Neutrophil (primary cell): ENCODE data around the gene CDK19.

Source experiments
- H3K27ac ChIP-seq: fragments of 200-600 bp; sonication (generic); 2 replicates; pipeline ENCODE4 v1.5.1; 2016; ENCODE audit warnings: mild to moderate bottlenecking, moderate library complexity
- H3K27me3 ChIP-seq: fragments of 200-600 bp; sonication (generic); 2 replicates; pipeline ENCODE4 v1.6.0; 2016; ENCODE audit warnings: mild to moderate bottlenecking
- H3K36me3 ChIP-seq: fragments of 200-600 bp; sonication (generic); 2 replicates; pipeline ENCODE4 v1.5.1; 2017
- H3K4me1 ChIP-seq, 2 experiments: fragments of 200-600 bp in 1 of 2; sonication (generic) in 1 of 2; 1 replicate in 1 of 2; 2 replicates in 1 of 2; pipeline versions ENCODE4 v1.5.1 to v1.6.1; 2013 to 2016; ENCODE audit warnings: low read depth in 1 of 2, low read length in 1 of 2, mild to moderate bottlenecking in 1 of 2, moderate library complexity in 1 of 2; ENCODE audit not compliant: control insufficient read depth in 1 of 2, insufficient read depth in 1 of 2
- H3K4me3 ChIP-seq, 2 experiments: fragments of 200-600 bp in 1 of 2; sonication (generic) in 1 of 2; 1 replicate in 1 of 2; 2 replicates in 1 of 2; pipeline ENCODE4 v1.5.1; 2013 to 2016; ENCODE audit warnings: low read depth in 1 of 2, low read length in 1 of 2, mild to moderate bottlenecking in 1 of 2, moderate library complexity in 1 of 2
- H3K9me3 ChIP-seq: fragments of 200-600 bp; sonication (generic); 2 replicates; pipeline ENCODE4 v1.5.1; 2016
- TF ChIP-seq, protein P1 (sequence below): fragments of 200-600 bp; sonication (generic); IDR thresholded peaks from 2 replicates; pipeline ENCODE4 v1.5.1; 2016; ENCODE audit warnings: antibody characterized with exemption

The CDK19 gene

DNA sequence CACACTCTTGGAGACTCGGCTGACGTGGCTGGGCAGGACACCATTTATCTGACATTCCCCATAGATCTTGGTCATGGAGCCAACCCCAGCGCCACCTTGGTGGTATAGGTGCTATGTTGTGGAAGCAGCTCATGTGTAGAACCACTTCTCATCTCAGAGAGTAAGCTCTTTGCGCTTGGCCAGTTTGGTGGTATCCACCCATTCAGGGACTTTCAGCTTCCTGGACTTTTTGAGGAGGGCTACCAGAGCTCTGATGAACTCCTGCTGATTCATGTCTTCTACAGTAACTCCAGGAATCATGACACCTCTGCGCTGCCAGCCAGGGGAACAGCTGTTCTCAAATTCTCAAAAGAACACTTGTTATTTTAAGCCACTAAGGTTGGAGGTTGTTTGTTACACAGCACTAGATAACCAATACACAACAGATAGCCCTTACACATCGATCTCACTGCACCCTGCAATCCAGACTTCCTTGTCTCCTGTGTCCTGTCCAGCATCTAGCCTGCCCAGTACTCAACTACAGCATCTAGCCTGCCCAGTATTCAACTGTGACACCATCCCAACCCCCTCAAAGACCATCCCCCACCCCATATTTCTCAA lies 252.9 kb downstream of the CDK19 start:
- Histone ChIP-seq H3K27ac (no peak overlapping the region), H3K4me1 (peaks cover 5 to 9% of the 10 kb centered on the region in 2 experiments), H3K36me3 (no peaks in the 10 kb centered on the region), H3K27me3 (no peaks in the 10 kb centered on the region), H3K4me3 (no peak overlapping the region), H3K9me3 (no peaks in the 10 kb centered on the region)
- TF ChIP-seq, protein P1, sequence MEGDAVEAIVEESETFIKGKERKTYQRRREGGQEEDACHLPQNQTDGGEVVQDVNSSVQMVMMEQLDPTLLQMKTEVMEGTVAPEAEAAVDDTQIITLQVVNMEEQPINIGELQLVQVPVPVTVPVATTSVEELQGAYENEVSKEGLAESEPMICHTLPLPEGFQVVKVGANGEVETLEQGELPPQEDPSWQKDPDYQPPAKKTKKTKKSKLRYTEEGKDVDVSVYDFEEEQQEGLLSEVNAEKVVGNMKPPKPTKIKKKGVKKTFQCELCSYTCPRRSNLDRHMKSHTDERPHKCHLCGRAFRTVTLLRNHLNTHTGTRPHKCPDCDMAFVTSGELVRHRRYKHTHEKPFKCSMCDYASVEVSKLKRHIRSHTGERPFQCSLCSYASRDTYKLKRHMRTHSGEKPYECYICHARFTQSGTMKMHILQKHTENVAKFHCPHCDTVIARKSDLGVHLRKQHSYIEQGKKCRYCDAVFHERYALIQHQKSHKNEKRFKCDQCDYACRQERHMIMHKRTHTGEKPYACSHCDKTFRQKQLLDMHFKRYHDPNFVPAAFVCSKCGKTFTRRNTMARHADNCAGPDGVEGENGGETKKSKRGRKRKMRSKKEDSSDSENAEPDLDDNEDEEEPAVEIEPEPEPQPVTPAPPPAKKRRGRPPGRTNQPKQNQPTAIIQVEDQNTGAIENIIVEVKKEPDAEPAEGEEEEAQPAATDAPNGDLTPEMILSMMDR: no peak

DNA sequence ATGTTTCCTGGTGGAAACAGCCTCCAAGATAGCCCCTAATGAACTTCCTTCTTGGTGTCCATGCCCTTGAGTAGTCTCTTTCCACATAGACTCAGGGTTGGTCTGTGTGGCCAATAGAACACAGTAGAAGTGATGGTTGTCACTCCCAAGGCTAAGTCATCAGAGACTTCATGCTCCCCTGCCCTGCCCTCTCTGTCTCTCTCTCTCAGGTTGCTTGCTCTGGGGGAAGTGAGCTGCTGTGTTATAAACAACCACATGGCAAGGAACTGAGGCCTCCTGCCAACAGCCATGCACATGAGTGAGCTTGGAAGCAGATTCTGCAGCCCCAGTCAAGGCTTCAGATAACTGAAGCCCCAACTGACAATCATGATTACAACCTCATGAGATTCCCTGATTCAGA lies 253.6 kb downstream of the CDK19 start:
- H3K4me1 ChIP-seq: peaks cover 5 to 9% of the 10 kb centered on the region in 2 experiments
- H3K27me3 ChIP-seq: no peaks in the 10 kb centered on the region
- H3K36me3 ChIP-seq: no peaks in the 10 kb centered on the region
- TF ChIP-seq, protein P1: no peak
- no peak overlapping the region for H3K27ac ChIP-seq
- no peak overlapping the region for H3K4me3 ChIP-seq
- no peaks in the 10 kb centered on the region for H3K9me3 ChIP-seq

DNA sequence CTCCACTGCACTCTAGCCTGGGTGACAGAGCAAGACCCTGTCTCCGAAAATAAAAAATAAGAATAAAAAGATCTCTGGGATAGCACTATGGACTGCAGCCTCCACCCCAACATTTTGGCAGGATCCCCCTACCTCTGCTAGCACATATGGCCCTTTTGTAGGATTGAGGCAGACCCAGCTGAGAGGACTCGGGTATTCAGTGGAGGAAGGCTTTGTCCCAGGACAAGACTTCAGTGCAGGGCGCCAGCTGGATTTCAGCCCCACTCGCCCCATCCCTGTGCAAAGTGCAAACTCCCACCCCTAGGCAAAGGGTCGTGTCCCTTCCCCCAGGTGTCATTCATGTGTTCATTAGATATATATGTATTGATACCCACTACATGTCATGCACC lies 254.3 kb downstream of the CDK19 start:
- Histone ChIP-seq H3K36me3 (no peaks in the 10 kb centered on the region), H3K9me3 (no peaks in the 10 kb centered on the region), H3K27ac (no peak overlapping the region), H3K4me3 (no peak overlapping the region), H3K27me3 (no peaks in the 10 kb centered on the region), H3K4me1 (peaks cover 5 to 9% of the 10 kb centered on the region in 2 experiments)
- TF ChIP-seq, protein P1: no peak

DNA sequence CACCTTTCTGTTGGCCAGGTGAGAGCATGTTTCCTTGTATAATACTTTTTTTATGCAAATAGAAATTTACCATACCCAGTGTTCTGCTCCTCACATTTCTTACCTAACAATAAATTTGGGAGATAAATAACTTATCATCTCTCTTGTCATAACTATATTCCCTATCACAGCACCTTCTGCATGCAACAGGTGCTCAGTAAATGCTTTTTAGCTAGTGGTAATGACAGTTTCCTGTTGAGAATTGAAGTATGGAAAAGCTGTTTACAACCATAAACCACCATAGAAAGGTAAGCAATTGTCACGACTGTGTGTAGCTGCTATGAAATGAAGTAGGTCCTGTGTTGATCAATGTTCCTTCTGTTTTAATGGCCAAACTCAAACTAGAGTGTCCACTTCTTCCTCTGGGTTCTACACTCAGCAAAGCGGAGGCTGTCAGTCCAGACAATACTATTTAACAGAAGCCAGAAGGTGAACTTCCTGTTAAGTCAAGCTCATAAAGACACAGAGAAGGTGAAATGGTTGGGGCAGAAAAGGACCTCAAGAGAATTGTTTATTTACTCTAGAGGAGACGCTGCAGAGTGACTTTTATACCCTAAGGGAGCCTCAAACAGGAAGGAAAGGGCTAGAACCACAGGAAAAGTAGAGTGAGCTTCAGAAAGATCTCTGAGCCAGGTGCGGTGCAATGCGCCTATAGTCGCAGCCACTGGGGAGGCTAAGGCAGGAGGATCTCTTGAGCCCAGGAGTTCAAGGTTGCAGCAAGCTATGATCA lies 254.8 kb downstream of the CDK19 start:
- H3K27ac ChIP-seq: no peak overlapping the region
- no peaks in the 10 kb centered on the region for H3K36me3 ChIP-seq
- TF ChIP-seq, protein P1: no peak
- H3K4me1 ChIP-seq: peaks cover 5 to 9% of the 10 kb centered on the region in 2 experiments
- no peaks in the 10 kb centered on the region for H3K9me3 ChIP-seq
- H3K4me3 ChIP-seq: no peak overlapping the region
- H3K27me3 ChIP-seq: no peaks in the 10 kb centered on the region
